Cardiac fibroblast (primary cell): Measurements from ENCODE around the gene UBE2J2.
A peak's percentile ranks its signal among the peaks of the same experiment; 100 is the strongest.

ENCODE experiments used
- DNase-seq, 2 donors: peaks; one replicate each; pipeline versions ENCODE4 v3.0.0 to v3.0.0-alpha.2; 2010; ENCODE audit warnings: low read depth in 2 of 2
- H3K4me3 ChIP-seq, 2 donors: replicated peaks in 1 of 2; 1 replicate in 1 of 2; 2 replicates in 1 of 2; pipeline ENCODE4 v1.5.1; 2011; ENCODE audit warnings: low read depth in 2 of 2, low read length in 2 of 2, mild to moderate bottlenecking in 2 of 2, moderate library complexity in 1 of 2
- TF ChIP-seq, protein P1 (sequence below): IDR thresholded peaks from one replicate; pipeline ENCODE4 v1.5.1; 2011; ENCODE audit warnings: low read depth, mild to moderate bottlenecking, low read length, inconsistent platforms

UBE2J2 gene

DNA sequence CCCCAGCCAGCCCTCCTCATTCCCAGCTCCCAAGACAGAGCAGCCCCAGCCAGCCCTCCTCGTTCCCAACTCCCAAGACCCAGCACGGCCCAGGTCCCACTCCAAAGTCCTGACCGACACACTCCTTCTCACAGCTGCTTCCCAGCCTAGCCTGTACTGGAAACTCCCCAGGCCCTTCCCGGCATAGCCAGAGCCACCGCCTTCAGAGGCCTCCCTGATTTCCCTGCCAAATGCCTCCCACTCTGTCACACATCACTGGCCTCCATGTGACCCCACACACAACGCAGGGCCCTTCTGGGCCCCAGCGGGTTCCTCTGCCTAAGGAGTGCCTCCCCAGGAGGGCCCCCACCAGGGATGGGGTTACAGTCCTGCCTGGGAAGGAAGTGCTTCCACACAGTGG, 2.8 kb downstream of the UBE2J2 start:
- H3K4me3 ChIP-seq = peak overlapping the region in 1 of 2 donors; percentile 22

DNA sequence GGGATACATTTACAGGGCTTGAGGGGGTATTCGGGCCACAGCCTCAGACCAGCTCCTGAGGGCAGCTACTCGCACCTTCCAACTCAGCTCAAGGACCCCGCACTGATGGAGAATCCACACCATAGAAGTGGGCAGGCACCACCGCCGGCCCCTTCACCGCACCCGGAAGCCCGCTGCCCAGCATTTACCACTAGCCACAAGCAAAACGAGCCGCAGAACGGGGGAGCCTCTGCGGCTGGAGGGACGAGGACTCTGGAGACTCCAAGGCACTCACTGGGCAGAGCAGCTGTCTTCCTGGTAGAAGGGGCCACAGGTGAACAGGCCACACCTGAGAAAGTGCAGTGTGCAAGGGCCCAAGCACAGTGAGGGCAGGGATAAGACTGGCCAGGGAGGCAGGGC, 5.4 kb downstream of the UBE2J2 start:
- DNase-seq = no peak
- no peak overlapping the region for H3K4me3 ChIP-seq
- TF ChIP-seq, protein P1, sequence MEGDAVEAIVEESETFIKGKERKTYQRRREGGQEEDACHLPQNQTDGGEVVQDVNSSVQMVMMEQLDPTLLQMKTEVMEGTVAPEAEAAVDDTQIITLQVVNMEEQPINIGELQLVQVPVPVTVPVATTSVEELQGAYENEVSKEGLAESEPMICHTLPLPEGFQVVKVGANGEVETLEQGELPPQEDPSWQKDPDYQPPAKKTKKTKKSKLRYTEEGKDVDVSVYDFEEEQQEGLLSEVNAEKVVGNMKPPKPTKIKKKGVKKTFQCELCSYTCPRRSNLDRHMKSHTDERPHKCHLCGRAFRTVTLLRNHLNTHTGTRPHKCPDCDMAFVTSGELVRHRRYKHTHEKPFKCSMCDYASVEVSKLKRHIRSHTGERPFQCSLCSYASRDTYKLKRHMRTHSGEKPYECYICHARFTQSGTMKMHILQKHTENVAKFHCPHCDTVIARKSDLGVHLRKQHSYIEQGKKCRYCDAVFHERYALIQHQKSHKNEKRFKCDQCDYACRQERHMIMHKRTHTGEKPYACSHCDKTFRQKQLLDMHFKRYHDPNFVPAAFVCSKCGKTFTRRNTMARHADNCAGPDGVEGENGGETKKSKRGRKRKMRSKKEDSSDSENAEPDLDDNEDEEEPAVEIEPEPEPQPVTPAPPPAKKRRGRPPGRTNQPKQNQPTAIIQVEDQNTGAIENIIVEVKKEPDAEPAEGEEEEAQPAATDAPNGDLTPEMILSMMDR = no peak

More for the DNA sequence above, 2.8 kb downstream of the UBE2J2 start:
- peak; percentile 50 to 70 for DNase-seq
- TF ChIP-seq, protein P1 = no peak

DNA sequence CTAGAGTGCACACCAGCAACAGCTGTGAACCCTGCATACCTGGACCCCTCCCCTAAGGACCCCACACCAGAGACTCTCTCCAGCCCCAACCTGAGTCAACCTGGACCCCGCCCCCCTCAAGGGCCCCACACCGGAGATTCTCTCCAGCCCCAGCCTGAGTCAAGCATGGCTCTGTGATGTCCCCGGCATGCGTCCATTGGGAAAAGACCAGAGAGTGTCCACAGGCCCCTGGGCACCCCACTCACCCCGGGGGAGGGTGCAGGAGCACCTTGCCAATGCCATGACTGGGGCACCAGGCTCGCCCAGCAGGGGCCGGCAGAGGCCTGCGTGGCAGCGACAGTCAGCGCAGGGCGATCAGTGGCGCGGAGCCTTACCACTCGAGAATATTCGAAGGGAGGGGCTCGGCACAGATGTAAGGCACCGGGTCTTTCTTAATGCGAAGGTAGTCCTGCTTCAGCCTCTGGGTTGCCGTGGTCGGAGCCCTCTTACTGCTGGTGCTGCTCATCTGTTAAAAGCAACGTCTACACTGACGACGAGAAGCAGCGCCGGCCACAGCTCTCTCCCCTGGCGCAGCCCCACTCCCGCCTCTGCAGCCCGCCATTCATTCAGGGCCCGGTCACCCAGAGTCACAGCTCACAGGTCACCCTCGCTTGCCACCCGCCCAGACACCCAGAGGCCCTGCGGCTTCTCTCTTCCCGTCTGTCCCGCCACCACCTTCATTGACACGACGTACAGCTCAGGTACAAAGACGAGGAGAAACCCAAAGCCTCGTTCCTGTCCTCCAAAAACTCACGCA, 6.0 kb downstream of the UBE2J2 start:
- TF ChIP-seq, protein P1 = no peak
- no peak overlapping the region for H3K4me3 ChIP-seq

DNA sequence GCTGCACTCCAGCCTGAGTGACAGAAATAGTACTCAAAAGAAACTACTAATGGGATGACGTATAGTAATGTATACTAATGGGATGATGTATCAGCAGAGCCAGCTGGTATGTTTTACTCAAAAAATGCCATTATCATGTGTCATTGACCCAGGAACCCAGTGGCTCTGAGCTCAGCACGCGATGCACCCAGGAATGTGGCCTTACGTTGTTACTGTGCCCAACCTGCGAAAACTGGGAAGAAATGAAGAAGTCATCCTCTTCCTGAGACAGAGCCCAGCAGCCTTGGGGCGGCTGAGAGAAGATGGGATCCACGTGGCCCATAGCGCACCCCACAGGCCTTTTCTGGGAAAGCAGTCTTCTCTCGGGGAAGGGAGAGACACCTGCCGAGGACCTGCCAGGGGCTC, 8.8 kb downstream of the UBE2J2 start:
- peak; percentile 79 to 99 for DNase-seq
- H3K4me3 ChIP-seq = no peak overlapping the region
- TF ChIP-seq, protein P1 = peak; percentile 63

More for the DNA sequence above, 6.0 kb downstream of the UBE2J2 start:
- no peak for DNase-seq

DNA sequence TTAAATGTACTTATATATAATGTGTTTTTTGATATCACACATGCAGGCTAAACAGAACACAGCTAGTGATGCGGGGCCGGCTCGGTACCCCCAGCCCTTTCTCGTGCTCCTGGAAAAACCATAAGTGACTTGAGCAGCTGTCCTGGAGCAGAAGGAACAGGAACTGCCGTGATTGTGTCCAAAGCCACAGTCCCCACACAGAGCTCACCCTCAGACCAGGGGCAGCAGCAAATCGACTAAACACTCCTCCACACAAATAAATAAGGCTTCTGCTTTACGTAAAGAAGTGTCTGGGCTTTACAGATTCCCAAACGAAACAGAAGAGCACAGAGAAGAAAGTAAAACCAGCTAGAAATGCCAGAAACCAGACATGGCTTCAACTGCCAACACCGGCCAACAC, 9.6 kb downstream of the UBE2J2 start:
- TF ChIP-seq, protein P1 = no peak
- H3K4me3 ChIP-seq = no peak overlapping the region

DNA sequence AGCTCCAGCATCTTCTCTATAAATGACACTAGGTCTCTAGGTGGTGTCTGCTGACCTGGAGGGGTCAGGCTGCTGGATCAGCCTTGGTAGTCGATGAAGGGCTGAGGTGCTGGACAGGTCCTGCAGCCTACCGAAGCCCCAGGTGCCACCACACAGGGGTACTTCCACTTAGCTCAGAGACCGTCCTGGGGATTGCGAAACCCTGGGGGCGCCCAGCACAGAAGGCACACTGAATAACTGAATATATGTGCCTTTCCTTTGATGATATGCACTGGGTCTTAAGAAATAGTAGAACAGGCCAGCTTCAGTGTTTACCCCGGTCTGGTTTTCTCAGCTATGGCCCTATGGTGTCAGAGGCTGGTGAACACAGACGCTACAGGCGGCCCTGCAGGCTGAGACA, 10.9 kb downstream of the UBE2J2 start:
- H3K4me3 ChIP-seq = no peak overlapping the region
- DNase-seq = no peak
- TF ChIP-seq, protein P1 = no peak

More for the DNA sequence above, 9.6 kb downstream of the UBE2J2 start:
- no peak for DNase-seq
